Esophagus muscularis mucosa (tissue), 4 donors: ENCODE data around the gene TXNRD2. TPM values are rescaled to one million over a fixed set of nuclear protein-coding genes. Genes with fewer than 3 reads are reported as not detected.
"Not testable (repeated sequence)": the region's sequence is repeated elsewhere in the genome, so short reads cannot be mapped to it uniquely, and the experiment has no call there.

ENCODE experiments used
- DNase-seq: peaks from one replicate; pipeline ENCODE4 v3.0.0-alpha.2; 2017; ENCODE audit errors: extremely low spot score
- H3K27ac ChIP-seq, 4 donors: fragments of 200-600 bp; sonication (generic); replicated peaks in 1 of 4; 1 replicate in 3 of 4; 2 replicates in 1 of 4; pipeline ENCODE4 v1.5.1; 2016 to 2019; ENCODE audit warnings: mild to moderate bottlenecking in 1 of 4
- H3K27me3 ChIP-seq, 4 donors: fragments of 200-600 bp; sonication (generic); one replicate each; pipeline versions ENCODE4 v1.5.1 to v1.6.0; 2016 to 2019
- H3K36me3 ChIP-seq, 4 donors: fragments of 200-600 bp; sonication (generic); one replicate each; pipeline ENCODE4 v1.5.1; 2016 to 2019
- H3K4me1 ChIP-seq, 4 donors: fragments of 200-600 bp; sonication (generic); one replicate each; pipeline ENCODE4 v1.5.1; 2016 to 2019
- H3K4me3 ChIP-seq, 4 donors: fragments of 200-600 bp; sonication (generic); 1 replicate in 2 of 4; 2 replicates in 2 of 4; pipeline ENCODE4 v1.5.1; 2016 to 2019; ENCODE audit warnings: mild to moderate bottlenecking in 4 of 4, moderate library complexity in 1 of 4
- H3K9me3 ChIP-seq, 4 donors: fragments of 200-600 bp; sonication (generic); 1 replicate in 3 of 4; 2 replicates in 1 of 4; pipeline ENCODE4 v1.5.1; 2016 to 2019
- CTCF ChIP-seq, 3 experiments: fragments of 200-600 bp in 2 of 3; fragments of 450-650 bp in 1 of 3; sonication (generic) in 2 of 3; IDR thresholded peaks; one replicate each; pipeline ENCODE4 v1.5.1; 2017 to 2019; ENCODE audit warnings: antibody characterized with exemption in 3 of 3, mild to moderate bottlenecking in 2 of 3, moderate library complexity in 1 of 3
- EP300 ChIP-seq: sonication (generic); formaldehyde crosslinking; IDR thresholded peaks from one replicate; pipeline ENCODE4 v1.6.1; 2017; ENCODE audit warnings: antibody characterized with exemption
- POLR2A ChIP-seq: fragments of 450-650 bp; IDR thresholded peaks from one replicate; pipeline ENCODE4 v1.6.1; 2017; ENCODE audit warnings: antibody characterized with exemption, moderate library complexity, mild to moderate bottlenecking, low read depth
- POLR2AphosphoS5 ChIP-seq, 2 donors: sonication (generic); formaldehyde crosslinking; IDR thresholded peaks; one replicate each; pipeline ENCODE4 v1.6.1; 2017; ENCODE audit warnings: antibody characterized with exemption in 2 of 2
- WGBS: methylation state at CpG from one replicate; pipeline ENCODE4 v1.1.5; 2018; 5-methylcytosine and 5-hydroxymethylcytosine counted together
- intact Hi-C: fragments of 100-400 bp; cut with DNase I; formaldehyde crosslinking; loops from one replicate; pipeline ENCODE4 v1.15.1; 2023
- total RNA-seq, 4 donors: library from RNA; depleted of rRNA; stranded (reverse); fragments of >200 nt; gene quantifications; one replicate each; pipeline versions ENCODE4 v1.1.0 to v1.2.1, GENCODE V29; 2016

TXNRD2 gene
- total RNA-seq, 4 donors from 2014 or later: 12.9 to 27.2 (median 23.9) TPM

- H3K4me1 ChIP-seq: peaks cover 12 to 31% (median 22%) of the 10 kb centered on the region in 4 donors
- H3K36me3 ChIP-seq: peaks cover 0 to 10% (median 0%) of the 10 kb centered on the region in 4 donors
- no peak overlapping the region for H3K27ac ChIP-seq
- no peaks in the 10 kb centered on the region for H3K27me3 ChIP-seq
- intact Hi-C loops: no loop called here
- H3K9me3 ChIP-seq: no peaks in the 10 kb centered on the region
- 87% methylated on average over 16 of the region's 16 CpGs for WGBS
- no peak for DNase-seq
- no peak overlapping the region for H3K4me3 ChIP-seq
- TF ChIP-seq POLR2A (no peak), CTCF (IDR thresholded peaks at IDR 0.05) (no peak), POLR2AphosphoS5 (IDR thresholded peaks at IDR 0.05) (no peak), EP300 (no peak)
These were observed 3.8 kb downstream of the TXNRD2 start for GRCh38 chr22:19937616-19938473.

GRCh38 chr22:19936513-19936912 lies 5.1 kb downstream of the TXNRD2 start:
- 98% methylated on average over 7 of the region's 7 CpGs for WGBS

GRCh38 chr22:19935123-19935718 lies 6.4 kb downstream of the TXNRD2 start:
- H3K27ac ChIP-seq, H3K27me3 ChIP-seq, intact Hi-C loops, H3K9me3 ChIP-seq, H3K4me3 ChIP-seq, DNase-seq: not testable (repeated sequence)
- H3K4me1 ChIP-seq: peaks cover 0 to 13% (median 4%) of the 10 kb centered on the region in 4 donors
- WGBS: 98% methylated on average over 11 of the region's 11 CpGs
- peaks cover 0 to 17% (median 8%) of the 10 kb centered on the region in 4 donors for H3K36me3 ChIP-seq

More at GRCh38 chr22:19936513-19936912, 5.1 kb downstream of the TXNRD2 start:
- Histone ChIP-seq H3K27ac (no peak overlapping the region), H3K4me1 (peaks cover 10 to 25% (median 14%) of the 10 kb centered on the region in 4 donors), H3K27me3 (no peaks in the 10 kb centered on the region), H3K36me3 (peaks cover 0 to 10% (median 0%) of the 10 kb centered on the region in 4 donors), H3K9me3 (no peaks in the 10 kb centered on the region), H3K4me3 (no peak overlapping the region)
- intact Hi-C loops: no loop called here
- no peak for TF ChIP-seq POLR2AphosphoS5 (IDR thresholded peaks at IDR 0.05)
- no peak for TF ChIP-seq POLR2A
- TF ChIP-seq CTCF (IDR thresholded peaks at IDR 0.05): no peak
- TF ChIP-seq EP300: no peak
- DNase-seq: no peak

- H3K36me3 ChIP-seq: peaks cover 0 to 21% (median 11%) of the 10 kb centered on the region in 4 donors
- H3K27ac ChIP-seq: no peak overlapping the region
- peaks cover 0 to 13% (median 2%) of the 10 kb centered on the region in 4 donors for H3K4me1 ChIP-seq
- H3K9me3 ChIP-seq: no peaks in the 10 kb centered on the region
- TF ChIP-seq CTCF (IDR thresholded peaks at IDR 0.05) (no peak), EP300 (no peak), POLR2A (no peak), POLR2AphosphoS5 (IDR thresholded peaks at IDR 0.05) (no peak)
- no peak for DNase-seq
- intact Hi-C loops: no loop called here
- 81% methylated on average over 8 of the region's 9 CpGs for WGBS
- H3K27me3 ChIP-seq: no peaks in the 10 kb centered on the region
- H3K4me3 ChIP-seq: no peak overlapping the region
These were observed 8.0 kb downstream of the TXNRD2 start for GRCh38 chr22:19933341-19934241.
